NB4 (cell line): ENCODE results near the gene BECN2.

Experiments used
- DNase-seq: peaks from one replicate; pipeline ENCODE4 v3.0.0; 2010; ENCODE audit warnings: low read depth
- H3K4me3 ChIP-seq: one replicate; pipeline ENCODE4 v1.5.1; 2011; ENCODE audit warnings: mild to moderate bottlenecking, low read depth, low read length, moderate library complexity
- CTCF ChIP-seq: IDR thresholded peaks from one replicate; pipeline ENCODE4 v1.5.1; 2012; ENCODE audit warnings: low read depth, low read length
- MYC ChIP-seq: IDR thresholded peaks from 2 replicates; pipeline ENCODE4 v1.6.1; 2011; ENCODE audit warnings: low read depth, low read length
- POLR2A ChIP-seq: IDR thresholded peaks from 2 replicates; pipeline ENCODE4 v1.6.1; 2011; ENCODE audit warnings: mild to moderate bottlenecking; ENCODE audit not compliant: insufficient read length; ENCODE audit errors: extremely low read depth
- TF ChIP-seq, protein P1 (sequence below): IDR thresholded peaks from 2 replicates; pipeline ENCODE4 v1.6.1; 2011; ENCODE audit warnings: low read depth, low read length

The BECN2 gene, protein sequence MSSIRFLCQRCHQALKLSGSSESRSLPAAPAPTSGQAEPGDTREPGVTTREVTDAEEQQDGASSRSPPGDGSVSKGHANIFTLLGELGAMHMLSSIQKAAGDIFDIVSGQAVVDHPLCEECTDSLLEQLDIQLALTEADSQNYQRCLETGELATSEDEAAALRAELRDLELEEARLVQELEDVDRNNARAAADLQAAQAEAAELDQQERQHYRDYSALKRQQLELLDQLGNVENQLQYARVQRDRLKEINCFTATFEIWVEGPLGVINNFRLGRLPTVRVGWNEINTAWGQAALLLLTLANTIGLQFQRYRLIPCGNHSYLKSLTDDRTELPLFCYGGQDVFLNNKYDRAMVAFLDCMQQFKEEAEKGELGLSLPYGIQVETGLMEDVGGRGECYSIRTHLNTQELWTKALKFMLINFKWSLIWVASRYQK

GRCh38 chr1:241957692-241958494, at the start of gene BECN2:
Gene BECN2 (plus strand): TSS chr1:241957767. CDS start chr1:241957767, 0 bp downstream.
- no peak within 1 kb of the TSS for H3K4me3 ChIP-seq
- no peak for DNase-seq
- TF ChIP-seq MYC (no peak), POLR2A (no peak), CTCF (no peak)

DNA sequence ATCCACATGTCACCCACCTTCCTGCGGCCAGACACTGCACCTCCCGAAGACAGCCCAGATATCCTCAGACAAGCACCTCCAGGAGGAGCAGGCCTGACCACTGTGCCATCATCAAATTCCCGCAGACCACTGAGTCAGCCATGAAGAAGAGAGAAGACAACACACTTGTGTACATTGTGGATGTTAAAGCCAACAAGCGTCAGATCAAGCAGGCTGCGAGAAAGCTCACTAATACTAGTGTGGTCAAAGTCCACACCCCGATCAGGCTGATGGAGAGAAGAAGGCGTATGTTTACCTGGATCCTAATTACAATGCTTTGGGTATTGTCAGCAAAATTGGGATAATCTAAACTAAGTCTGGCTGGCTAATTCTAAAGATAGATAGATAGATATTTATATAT, 41.4 kb upstream of the BECN2 start:
- no peak overlapping the region for H3K4me3 ChIP-seq
- no peak for TF ChIP-seq MYC
- TF ChIP-seq CTCF: no peak
- DNase-seq: no peak

DNA sequence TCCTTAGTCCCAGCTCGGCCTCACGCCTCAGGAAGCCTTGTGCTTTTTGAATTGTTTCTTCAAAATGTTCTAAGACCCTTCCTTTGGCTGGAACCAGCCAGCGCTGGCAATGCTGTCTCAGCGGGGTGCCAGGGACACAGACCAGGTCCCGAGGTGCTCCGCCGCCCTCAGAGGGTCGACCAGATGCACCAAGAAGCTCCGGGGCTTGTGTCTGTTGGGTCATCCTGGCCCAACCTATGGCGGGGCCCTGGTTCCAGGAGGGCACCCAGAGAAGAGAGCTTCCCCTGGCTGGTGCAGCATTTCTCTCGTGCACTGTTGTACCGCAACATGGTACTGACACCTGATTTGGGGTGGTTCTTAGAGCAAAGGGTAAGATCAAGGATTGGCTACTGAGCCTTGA, 40.1 kb upstream of the BECN2 start:
- DNase-seq: no peak
- TF ChIP-seq, protein P1, sequence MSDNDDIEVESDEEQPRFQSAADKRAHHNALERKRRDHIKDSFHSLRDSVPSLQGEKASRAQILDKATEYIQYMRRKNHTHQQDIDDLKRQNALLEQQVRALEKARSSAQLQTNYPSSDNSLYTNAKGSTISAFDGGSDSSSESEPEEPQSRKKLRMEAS: no peak
- TF ChIP-seq POLR2A (no peak), MYC (no peak)
- H3K4me3 ChIP-seq: no peak overlapping the region

DNA sequence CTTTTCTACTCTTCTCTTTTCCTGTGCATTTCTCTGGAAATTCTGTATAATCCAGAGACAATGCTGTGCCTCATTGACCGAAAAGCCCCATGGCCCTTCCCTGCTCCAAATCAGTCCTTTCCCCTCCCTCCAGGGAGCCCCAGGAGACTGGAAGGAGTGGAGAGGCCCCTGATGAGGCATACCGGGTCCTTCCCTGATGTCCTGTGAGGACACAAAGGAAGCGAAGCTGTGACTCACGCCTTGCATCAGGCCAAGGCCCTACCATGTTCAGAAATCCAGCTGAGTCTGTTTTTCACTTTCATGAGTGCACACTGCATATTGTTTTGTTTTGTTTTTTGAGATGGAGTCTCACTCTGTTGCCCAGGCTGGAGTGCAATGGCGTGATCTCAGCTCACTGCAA, 38.7 kb upstream of the BECN2 start:
- no peak overlapping the region for H3K4me3 ChIP-seq
- no peak for TF ChIP-seq POLR2A
- peak; percentile 47 for DNase-seq

DNA sequence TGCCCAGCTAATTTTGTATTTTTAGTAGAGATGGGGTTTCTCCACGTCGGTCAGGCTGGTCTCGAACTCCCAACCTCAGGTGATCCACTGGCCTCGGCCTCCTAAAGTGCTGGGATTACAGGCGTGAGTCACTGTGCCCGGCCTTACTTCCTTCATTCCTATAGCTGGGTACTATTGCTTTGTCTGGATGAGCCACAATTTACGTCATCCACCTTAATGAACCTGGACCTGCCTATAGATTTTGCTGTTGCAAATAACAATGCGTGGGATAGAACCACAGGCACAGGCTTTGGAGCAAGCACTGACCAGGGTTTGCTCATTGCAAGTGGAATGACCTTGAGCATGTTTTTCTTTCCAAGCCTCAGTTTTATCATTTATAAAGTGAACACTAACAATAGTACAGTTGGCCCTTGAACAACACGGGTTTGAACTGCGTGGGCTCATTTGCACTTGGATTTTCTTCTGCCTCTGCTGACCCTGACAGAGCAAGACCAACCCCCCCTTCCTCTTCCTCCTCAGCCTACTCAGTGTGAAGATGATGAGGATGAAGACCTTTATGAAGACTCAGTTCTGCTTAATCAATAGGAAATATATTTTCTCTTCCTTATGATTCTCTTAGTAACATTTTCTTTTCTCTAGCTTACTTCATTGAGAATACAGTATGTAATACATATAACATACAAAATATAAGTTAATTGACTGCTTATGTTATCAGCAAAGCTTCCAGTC, 33.3 kb upstream of the BECN2 start:
- DNase-seq: no peak
- TF ChIP-seq POLR2A: no peak
- TF ChIP-seq, protein P1: no peak
- TF ChIP-seq MYC: no peak
- TF ChIP-seq CTCF: no peak

GRCh38 chr1:241926141-241926540, 31.4 kb upstream of the BECN2 start:
- no peak for TF ChIP-seq POLR2A
- TF ChIP-seq CTCF: no peak
- no peak for TF ChIP-seq MYC
- TF ChIP-seq, protein P1: no peak
- no peak overlapping the region for H3K4me3 ChIP-seq
- DNase-seq: no peak

More for the DNA sequence above, 33.3 kb upstream of the BECN2 start:
- no peak overlapping the region for H3K4me3 ChIP-seq

GRCh38 chr1:241927321-241927720, 30.2 kb upstream of the BECN2 start:
- DNase-seq: no peak
- TF ChIP-seq, protein P1: no peak
- TF ChIP-seq POLR2A (no peak), CTCF (no peak), MYC (no peak)
- H3K4me3 ChIP-seq: no peak overlapping the region
